CD4-positive, alpha-beta T cell treated with Interleukin-21 for 1 hour (primary cell): Measurements from ENCODE around the gene CBLB.
A peak's percentile ranks its signal among the peaks of the same experiment; 100 is the strongest.
"Not testable (repeated sequence)": the region's sequence is repeated elsewhere in the genome, so short reads cannot be mapped to it uniquely, and the experiment has no call there.

Source experiments
- DNase-seq: peaks from one replicate; pipeline ENCODE4 v3.0.0-alpha.2; 2020

Gene CBLB

GRCh38 chr3:105844704-105845103 lies 24.1 kb downstream of the CBLB start:
- no peak for DNase-seq

GRCh38 chr3:105843994-105844393 lies 24.8 kb downstream of the CBLB start:
- DNase-seq = no peak

GRCh38 chr3:105842943-105843342 lies 25.9 kb downstream of the CBLB start:
- no peak for DNase-seq

GRCh38 chr3:105842449-105842848 lies 26.4 kb downstream of the CBLB start:
- DNase-seq = no peak

GRCh38 chr3:105837947-105838346 lies 30.9 kb downstream of the CBLB start:
- DNase-seq = no peak

GRCh38 chr3:105837143-105837740 lies 31.6 kb downstream of the CBLB start:
- no peak for DNase-seq

GRCh38 chr3:105836533-105836932 lies 32.3 kb downstream of the CBLB start:
- peak; percentile 59 for DNase-seq

- no peak for DNase-seq
These were observed 33.2 kb downstream of the CBLB start for GRCh38 chr3:105835606-105836005.

GRCh38 chr3:105834768-105835167 lies 34.0 kb downstream of the CBLB start:
- DNase-seq = no peak

- DNase-seq = peak; percentile 30
These were observed 36.2 kb downstream of the CBLB start for GRCh38 chr3:105832644-105833043.

GRCh38 chr3:105830836-105831235 lies 38.0 kb downstream of the CBLB start:
- no peak for DNase-seq

- DNase-seq = peak; percentile 66
These were observed 38.8 kb downstream of the CBLB start for GRCh38 chr3:105829871-105830622.

- DNase-seq = no peak
These were observed 39.6 kb downstream of the CBLB start for GRCh38 chr3:105829229-105829628.

GRCh38 chr3:105828703-105829102 lies 40.1 kb downstream of the CBLB start:
- DNase-seq = peak; percentile 54

- DNase-seq = no peak
These were observed 40.9 kb downstream of the CBLB start for GRCh38 chr3:105827959-105828358.

GRCh38 chr3:105826778-105827634 lies 41.8 kb downstream of the CBLB start:
- DNase-seq = no peak

GRCh38 chr3:105824129-105824528 lies 44.7 kb downstream of the CBLB start:
- DNase-seq = no peak

GRCh38 chr3:105823149-105823867 lies 45.5 kb downstream of the CBLB start:
- DNase-seq = no peak

GRCh38 chr3:105822171-105823123 lies 46.4 kb downstream of the CBLB start:
- no peak for DNase-seq

GRCh38 chr3:105821433-105821832 lies 47.4 kb downstream of the CBLB start:
- no peak for DNase-seq

GRCh38 chr3:105816833-105817232 lies 52.0 kb downstream of the CBLB start:
- no peak for DNase-seq

GRCh38 chr3:105815331-105815730 lies 53.5 kb downstream of the CBLB start:
- not testable (repeated sequence) for DNase-seq
